Endothelial cell of umbilical vein (primary cell): ENCODE results near the gene MESP2. TPM values are rescaled to one million over a fixed set of nuclear protein-coding genes. Genes with fewer than 3 reads are reported as not detected.

Source experiments
- BruUV-seq: library from RNA; stranded (reverse); fragments of 400-500 nt; replicated peaks from 2 replicates; lab custom pipeline; 2021; lab: Mats Ljungman, UMichigan
- CTCF ChIA-PET: fragments of 300-600, 350-600 bp; sonication (Branson Sonifier 250); formaldehyde crosslinking; loops from one replicate; lab custom pipeline; 2021; ENCODE audit warnings: antibody characterized with exemption, inconsistent platforms; lab: Charles Lee
- POLR2A ChIA-PET: fragments of 300-600, 350-600 bp; sonication (Branson Sonifier 250); formaldehyde crosslinking; loops from one replicate; lab custom pipeline; 2021; ENCODE audit warnings: antibody characterized with exemption, inconsistent platforms; lab: Charles Lee
- DNase-seq: peaks from one replicate; pipeline ENCODE4 v3.0.0-alpha.2; 2011; ENCODE audit warnings: low read depth, low spot score
- FAIRE-seq: peaks from 2 replicates; lab custom pipeline; 2011; peaks lifted over from hg19 to GRCh38; lab: Jason Lieb, UNC
- H2AFZ ChIP-seq: 2 replicates; pipeline ENCODE4 v1.6.0; 2012; ENCODE audit warnings: low read depth, low read length, control low read depth, inconsistent platforms
- H3K27ac ChIP-seq: 2 replicates; pipeline ENCODE4 v1.5.1; 2011; ENCODE audit warnings: low read depth, mild to moderate bottlenecking, control low read depth, low read length, moderate library complexity; ENCODE audit not compliant: insufficient read depth
- H3K27me3 ChIP-seq, 2 experiments: 2 replicates each; pipeline versions ENCODE4 v1.6.0 to v1.6.1; 2011; ENCODE audit warnings: low read length in 2 of 2, mixed read lengths in 1 of 2; ENCODE audit not compliant: control insufficient read depth in 2 of 2, insufficient read depth in 2 of 2
- H3K36me3 ChIP-seq, 2 experiments: 2 replicates in 1 of 2; 3 replicates in 1 of 2; pipeline ENCODE4 v1.5.1; 2011; ENCODE audit warnings: low read length in 2 of 2, mild to moderate bottlenecking in 1 of 2, moderate library complexity in 1 of 2; ENCODE audit not compliant: control insufficient read depth in 2 of 2, insufficient read depth in 2 of 2; ENCODE audit errors: extremely low read depth in 1 of 2
- H3K4me1 ChIP-seq: 3 replicates; pipeline ENCODE4 v1.5.1; 2011; ENCODE audit warnings: mild to moderate bottlenecking, low read length; ENCODE audit not compliant: control insufficient read depth, insufficient read depth; ENCODE audit errors: extremely low read depth
- H3K4me2 ChIP-seq: 2 replicates; pipeline ENCODE4 v1.6.1; 2011; ENCODE audit warnings: low read length, control low read depth, mixed read lengths; ENCODE audit not compliant: insufficient read depth
- H3K4me3 ChIP-seq, 3 experiments: fragments of 200-600 bp in 1 of 3; sonication (generic), shearing (Covaris generic) in 1 of 3; replicated peaks in 1 of 3; 2 replicates each; pipeline ENCODE4 v1.5.1; 2011 to 2016; ENCODE audit warnings: control low read depth in 3 of 3, low read length in 3 of 3, mild to moderate bottlenecking in 2 of 3, inconsistent platforms in 1 of 3, low read depth in 1 of 3, moderate library complexity in 1 of 3; ENCODE audit not compliant: insufficient read depth in 1 of 3
- H3K79me2 ChIP-seq: 2 replicates; pipeline ENCODE4 v1.6.0; 2012; ENCODE audit warnings: low read length, inconsistent platforms; ENCODE audit not compliant: control insufficient read depth, insufficient read depth
- H3K9ac ChIP-seq: replicated peaks from 2 replicates; pipeline ENCODE3; 2011; ENCODE audit warnings: low read length, control low read depth; ENCODE audit not compliant: insufficient read depth; ENCODE audit errors: extremely low read depth
- H3K9me1 ChIP-seq: replicated peaks from 3 replicates; pipeline ENCODE4 v1.6.0; 2011; ENCODE audit warnings: mild to moderate bottlenecking, low read length; ENCODE audit not compliant: control insufficient read depth, insufficient read depth; ENCODE audit errors: extremely low read depth
- H3K9me3 ChIP-seq: replicated peaks from 2 replicates; pipeline ENCODE4 v1.5.1; 2012; ENCODE audit warnings: low read length, inconsistent platforms; ENCODE audit not compliant: control insufficient read depth, insufficient read depth
- H4K20me1 ChIP-seq: replicated peaks from 2 replicates; pipeline ENCODE3; 2011; ENCODE audit warnings: mild to moderate bottlenecking, low read length; ENCODE audit not compliant: control insufficient read depth, insufficient read depth; ENCODE audit errors: extremely low read depth
- CTCF ChIP-seq, 2 donors: IDR thresholded peaks; 1 replicate in 1 of 2; 2 replicates in 1 of 2; pipeline ENCODE4 v1.5.1; 2011; ENCODE audit warnings: low read length in 2 of 2, mild to moderate bottlenecking in 2 of 2, moderate library complexity in 2 of 2, control low read depth in 1 of 2, inconsistent platforms in 1 of 2, low read depth in 1 of 2; ENCODE audit not compliant: insufficient read depth in 1 of 2; ENCODE audit errors: extremely low read depth in 1 of 2
- EZH2 ChIP-seq: IDR thresholded peaks from 2 replicates; pipeline ENCODE4 v1.6.1; 2012; ENCODE audit warnings: borderline replicate concordance, low read depth, mild to moderate bottlenecking, moderate library complexity, low read length, inconsistent platforms; ENCODE audit not compliant: severe bottlenecking
- FOS ChIP-seq: IDR thresholded peaks from 2 replicates; pipeline ENCODE4 v1.6.1; 2011; ENCODE audit warnings: mild to moderate bottlenecking, low read length, moderate library complexity, borderline replicate concordance; ENCODE audit not compliant: insufficient read depth
- GATA2 ChIP-seq: IDR thresholded peaks from 2 replicates; pipeline ENCODE4 v1.7.0; 2011; ENCODE audit warnings: low read depth, mild to moderate bottlenecking, moderate library complexity, mixed read lengths, low read length; ENCODE audit not compliant: insufficient read length, insufficient read depth
- JUN ChIP-seq: IDR thresholded peaks from 2 replicates; pipeline ENCODE4 v1.6.1; 2011; ENCODE audit warnings: borderline replicate concordance, low read depth; ENCODE audit not compliant: insufficient read length, insufficient read depth
- MAX ChIP-seq: IDR thresholded peaks from 2 replicates; pipeline ENCODE4 v1.6.1; 2011; ENCODE audit not compliant: insufficient read depth, insufficient read length
- MYC ChIP-seq: IDR thresholded peaks from one replicate; pipeline ENCODE4 v1.6.1; 2011; ENCODE audit warnings: mild to moderate bottlenecking, low read depth, low read length
- POLR2A ChIP-seq: IDR thresholded peaks from 2 replicates; pipeline ENCODE4 v1.6.1; 2012; ENCODE audit warnings: low read depth, mild to moderate bottlenecking, control low read depth, low read length
- POLR2AphosphoS5 ChIP-seq: IDR thresholded peaks from 2 replicates; pipeline ENCODE4 v1.6.1; 2012; ENCODE audit warnings: low read depth, mild to moderate bottlenecking, control low read depth, low read length, moderate library complexity; ENCODE audit not compliant: insufficient read depth
- dilution Hi-C: fragments of 300-500 bp; cut with MboI; formaldehyde crosslinking; loops from one replicate; pipeline ENCODE4 v1.15.0; 2019; ENCODE audit warnings: low sequenced_read_pairs; ENCODE audit not compliant: extremely low pct_ligation_motif_present
- intact Hi-C: fragments of 100-400 bp; cut with micrococcal nuclease; formaldehyde crosslinking; loops from one replicate; pipeline ENCODE4 v1.10.0; 2022
- polyA plus RNA-seq, 4 experiments: library from polyadenylated mRNA; depleted of rRNA in 3 of 4; stranded (reverse) in 3 of 4; unstranded in 1 of 4; fragments of >200 nt; gene quantifications; 2 replicates each; pipeline versions ENCODE4 v1.2.1 to v1.2.3, GENCODE V29; 2011 to 2012; ENCODE audit warnings: missing spikeins in 1 of 4
- total RNA-seq: library from RNA; stranded (reverse); gene quantifications from 2 replicates; pipeline ENCODE4 v1.2.3, GENCODE V29; 2021

MESP2 gene
- total and polyA plus RNA-seq, 2 donors (not counting 3 experiments of a cell fraction or from before 2014, with no cell fraction given): 0.42 to 0.43 TPM

- no peaks in the 10 kb centered on the region for H3K27me3 ChIP-seq
- no peaks in the 10 kb centered on the region for H3K79me2 ChIP-seq
- no peak overlapping the region for H3K4me2 ChIP-seq
- H3K27ac ChIP-seq: no peak overlapping the region
- no peak overlapping the region for H3K9ac ChIP-seq
- BruUV-seq: no TSS peak
- no peak for TF ChIP-seq MYC
- TF ChIP-seq MAX: no peak
- TF ChIP-seq POLR2AphosphoS5: no peak
- no peak for TF ChIP-seq CTCF (IDR thresholded peaks at IDR 0.05; ENCODE audit: extremely low read depth in 1 of 2, insufficient read depth in 1 of 2, low read depth in 1 of 2, low read length in 2 of 2)
- no peak for TF ChIP-seq JUN
- no peak for TF ChIP-seq FOS
- no peak for TF ChIP-seq EZH2
- no peak for TF ChIP-seq GATA2
- no peak for TF ChIP-seq POLR2A
- intact Hi-C loops: no loop called here
- H4K20me1 ChIP-seq: no peaks in the 10 kb centered on the region
- no peaks in the 10 kb centered on the region for H3K9me3 ChIP-seq
- FAIRE-seq (no peak), DNase-seq (no peak)
- CTCF ChIA-PET: interaction anchor here (0.9 to 2.3 kb wide), 7 partner anchors 9 to 120 kb away, joined by 3 to 22 read pairs (median 4); partner anchors contain the start of gene ANPEP
- H3K36me3 ChIP-seq: no peaks in the 10 kb centered on the region
- H3K4me1 ChIP-seq: no peaks in the 10 kb centered on the region
- dilution Hi-C loops: loop anchor here (25.0 kb wide), 1 partner anchor 94 kb away; no protein-coding TSS in a partner anchor
- POLR2A ChIA-PET: no interaction called here
- H2AFZ ChIP-seq: no peak overlapping the region
- H3K4me3 ChIP-seq: no peak overlapping the region
- no peaks in the 10 kb centered on the region for H3K9me1 ChIP-seq
Observed at GRCh38 chr15:89768071-89768500, 8.0 kb upstream of the MESP2 start.
